Astrocyte of the spinal cord (primary cell): ENCODE data around the gene ARL17A.
"Not testable (repeated sequence)": the region's sequence is repeated elsewhere in the genome, so short reads cannot be mapped to it uniquely, and the experiment has no call there.

ENCODE experiments used
- DNase-seq: peaks from one replicate; pipeline ENCODE4 v3.0.0; 2011; ENCODE audit warnings: low read depth, low spot score
- H3K4me3 ChIP-seq: 2 replicates; pipeline ENCODE4 v1.5.1; 2011; ENCODE audit warnings: low read depth, mild to moderate bottlenecking, low read length, moderate library complexity
- in situ Hi-C: cut with HindIII; loops from 2 replicates; pipeline ENCODE4 v1.10.0; 2017; ENCODE audit warnings: low sequenced_read_pairs

ARL17A gene

DNA sequence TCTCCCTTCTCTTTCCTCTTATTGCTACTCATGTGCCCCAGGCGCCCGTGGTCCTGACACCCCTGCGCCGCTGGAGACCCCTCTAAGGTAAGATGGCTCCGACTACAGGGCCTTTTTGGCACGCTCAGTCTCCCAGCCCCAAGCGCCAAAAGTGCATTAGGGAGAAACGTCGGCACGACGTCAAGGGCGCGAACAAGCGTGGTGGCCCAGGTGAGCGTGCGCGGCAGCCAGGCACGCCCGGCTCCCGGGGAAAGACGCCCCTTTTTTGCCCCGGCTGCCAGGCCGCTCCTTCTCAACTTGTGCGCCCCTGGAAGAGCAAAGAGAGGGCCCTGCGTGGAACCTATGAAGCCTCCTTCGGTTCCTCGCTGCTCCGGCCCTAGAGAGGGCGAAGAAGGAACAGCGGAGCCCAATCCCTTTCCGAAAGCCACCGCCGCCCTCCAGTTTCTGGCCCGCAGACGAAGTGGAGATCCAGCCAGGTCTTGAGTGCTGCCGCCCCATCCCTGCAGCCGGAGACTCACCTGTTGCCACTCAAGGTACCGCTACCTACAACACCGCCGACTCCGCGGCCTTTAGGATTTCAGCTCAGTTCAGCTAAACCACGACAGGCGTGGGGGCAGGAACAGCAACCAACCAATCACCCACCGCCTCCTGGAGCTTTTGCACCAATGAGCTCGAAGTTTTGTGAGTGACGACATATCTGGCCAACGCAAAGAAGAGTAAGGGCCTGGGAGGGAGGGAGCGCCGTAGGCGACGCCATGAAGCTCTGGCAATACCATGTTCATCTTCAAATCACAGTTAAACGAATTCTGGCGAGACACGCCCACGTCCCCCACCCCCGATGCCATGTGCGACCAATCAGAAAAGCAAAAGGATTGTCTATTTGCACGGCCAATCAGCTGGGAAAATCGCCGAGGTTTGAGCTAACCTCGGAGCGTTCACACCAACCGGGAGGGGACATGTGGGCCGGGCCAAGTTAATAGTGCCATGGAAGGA, at the start of gene ARL17A:
Gene ARL17A (minus strand): TSS at position 609 of the 993 bp plus-strand sequence. CDS start 3,369 bp downstream, outside the sequence.
- in situ Hi-C loops, H3K4me3 ChIP-seq, DNase-seq: not testable (repeated sequence)

DNA sequence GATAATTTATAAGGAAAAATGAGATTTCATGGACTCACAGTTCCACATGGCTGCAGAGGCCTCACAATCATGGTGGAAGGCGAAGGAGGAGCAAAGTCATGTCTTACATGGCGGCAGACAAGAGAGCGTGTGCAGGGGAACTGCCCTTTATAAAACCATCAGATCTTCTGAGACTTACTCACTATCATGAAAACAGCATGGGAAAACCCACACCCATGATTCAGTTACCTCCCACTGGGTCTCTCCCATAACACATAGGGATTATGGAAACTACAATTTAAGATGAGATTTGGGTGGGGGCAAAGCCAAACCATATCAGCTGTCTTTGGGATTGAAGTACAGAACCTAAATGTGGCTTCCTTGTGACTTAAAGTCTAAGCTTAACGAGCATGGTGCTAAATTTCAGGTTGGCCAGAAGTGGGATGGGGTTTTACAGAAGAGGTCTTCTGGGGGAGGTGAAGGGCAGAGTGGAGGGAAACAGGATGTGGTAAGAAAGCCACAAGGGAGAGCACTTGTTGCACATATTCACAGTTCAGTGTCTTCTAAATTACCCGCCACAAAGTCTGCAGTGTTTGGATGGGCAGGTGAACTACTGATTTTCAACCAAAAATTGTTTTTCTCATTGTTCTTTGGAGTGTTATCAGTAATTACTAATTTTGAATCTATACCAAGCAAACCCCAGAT, 49.4 kb upstream of the ARL17A start:
- in situ Hi-C loops, DNase-seq: not testable (repeated sequence)

DNA sequence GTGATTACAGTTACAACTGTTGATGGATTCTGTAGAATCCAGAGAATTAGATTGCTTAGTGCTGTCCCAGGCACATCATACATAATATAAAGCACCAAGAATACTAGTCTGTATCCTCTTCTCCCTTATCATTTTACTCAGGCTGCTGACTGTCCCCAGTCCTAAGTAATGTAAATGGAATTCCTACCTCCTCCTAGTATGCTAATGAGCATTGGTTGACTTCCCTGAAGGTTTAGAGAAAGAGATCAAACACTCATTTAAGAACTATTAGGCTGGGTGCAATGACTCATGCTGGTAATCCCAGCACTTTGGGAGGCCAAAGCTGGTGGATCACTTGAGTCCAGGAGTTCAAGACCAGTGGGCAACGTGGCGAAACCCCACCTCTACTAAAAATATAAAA, 48.0 kb upstream of the ARL17A start:
- H3K4me3 ChIP-seq, in situ Hi-C loops, DNase-seq: not testable (repeated sequence)

More for the DNA sequence above, 49.4 kb upstream of the ARL17A start:
- H3K4me3 ChIP-seq = not testable (repeated sequence)

DNA sequence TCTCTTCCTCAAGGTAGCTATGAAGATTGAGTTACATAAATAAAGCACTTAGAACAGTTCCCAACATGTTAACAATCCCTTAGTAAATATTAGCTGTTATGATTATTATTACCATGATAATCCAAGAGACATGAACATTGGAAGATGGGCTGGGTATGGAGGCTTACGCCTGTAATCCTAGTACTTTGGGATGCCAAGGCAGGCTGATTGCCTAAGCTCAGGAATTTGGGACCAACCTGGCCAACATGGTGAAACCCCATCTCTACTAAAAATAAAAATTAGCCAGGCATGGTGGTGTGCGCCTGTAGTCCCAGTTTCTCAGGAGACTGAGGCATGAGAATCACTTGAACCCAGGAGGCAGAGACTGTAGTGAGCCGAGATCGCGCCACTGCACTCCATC, 45.2 kb upstream of the ARL17A start:
- in situ Hi-C loops, H3K4me3 ChIP-seq: not testable (repeated sequence)

DNA sequence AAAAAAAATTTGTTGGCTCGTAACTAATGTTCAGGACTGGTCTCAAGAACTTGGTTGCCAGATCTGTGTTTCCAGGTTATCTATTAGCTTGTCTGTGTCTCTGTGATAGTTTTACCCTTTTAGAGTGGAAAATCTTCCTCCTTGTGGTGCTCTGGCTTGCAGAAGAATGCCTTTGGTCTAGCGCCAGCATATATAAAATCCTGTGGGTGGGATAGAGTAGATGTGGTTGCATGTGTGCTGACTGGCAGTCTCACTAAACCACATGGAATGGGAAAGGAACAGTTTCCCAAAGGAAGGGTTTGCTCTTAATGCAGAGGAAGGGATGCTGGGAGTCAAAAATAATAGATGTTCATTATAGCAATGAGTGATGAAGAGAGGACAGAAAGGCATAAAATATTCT, 44.3 kb upstream of the ARL17A start:
- in situ Hi-C loops, DNase-seq, H3K4me3 ChIP-seq: not testable (repeated sequence)

More for the DNA sequence above, 45.2 kb upstream of the ARL17A start:
- not testable (repeated sequence) for DNase-seq

DNA sequence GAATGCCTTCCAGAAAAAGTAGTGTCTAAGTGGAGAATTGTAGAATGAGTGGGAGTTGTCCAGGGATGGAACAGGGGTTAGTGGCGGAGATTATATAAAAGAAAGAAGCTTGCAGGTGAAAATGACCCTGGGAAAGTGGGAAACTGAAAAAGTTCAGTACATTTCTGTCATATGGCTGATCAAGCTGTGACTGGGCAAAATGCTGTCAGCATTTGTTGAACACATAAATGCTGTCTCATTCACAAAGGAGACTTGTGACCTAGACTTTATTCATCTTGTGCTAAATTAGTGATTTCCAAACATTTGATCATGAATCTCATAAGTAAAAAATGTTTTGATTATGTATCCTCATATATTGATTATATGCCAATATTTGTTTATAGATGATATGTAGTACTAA, 39.5 kb upstream of the ARL17A start:
- in situ Hi-C loops, DNase-seq, H3K4me3 ChIP-seq: not testable (repeated sequence)

DNA sequence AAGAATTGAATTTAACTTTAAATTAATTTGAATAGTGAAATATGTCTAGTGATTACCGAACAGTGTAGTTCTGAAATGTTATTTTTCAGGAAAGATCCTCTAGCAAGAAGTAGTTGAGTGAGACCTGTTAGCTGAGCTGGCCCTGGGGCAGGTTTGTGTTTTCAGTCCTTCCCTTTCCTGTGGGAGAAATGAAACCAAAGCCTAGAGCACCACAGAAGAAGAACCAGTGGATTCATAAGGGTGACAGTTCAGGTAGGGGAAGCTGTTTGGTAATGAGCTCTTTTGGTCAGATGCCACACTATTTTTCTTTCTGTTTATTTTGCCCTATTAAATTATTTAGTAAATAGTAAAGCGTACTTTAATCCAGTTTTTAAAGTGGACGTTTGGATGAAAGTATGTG, 37.6 kb upstream of the ARL17A start:
- DNase-seq, in situ Hi-C loops: not testable (repeated sequence)

DNA sequence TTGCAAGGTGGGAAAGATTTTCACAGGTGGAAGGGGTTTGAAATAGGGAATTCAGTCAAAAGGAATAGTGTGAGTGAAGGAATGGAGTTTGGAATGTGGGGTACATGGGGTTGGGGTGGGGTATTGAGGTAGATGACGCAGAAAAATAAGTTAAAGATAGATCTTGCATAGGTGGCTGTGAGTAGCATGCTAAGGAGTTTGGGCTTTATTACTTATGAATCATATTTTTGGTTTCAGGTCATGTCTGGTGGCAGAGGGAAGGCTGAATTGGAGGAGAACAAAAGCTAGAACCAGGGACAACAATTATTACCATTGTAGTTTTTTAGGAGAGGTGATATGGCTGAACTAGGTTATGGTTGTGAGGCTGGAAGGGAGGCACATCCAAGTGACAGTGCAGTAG, 34.4 kb upstream of the ARL17A start:
- H3K4me3 ChIP-seq, DNase-seq, in situ Hi-C loops: not testable (repeated sequence)

More for the DNA sequence above, 37.6 kb upstream of the ARL17A start:
- H3K4me3 ChIP-seq = not testable (repeated sequence)

DNA sequence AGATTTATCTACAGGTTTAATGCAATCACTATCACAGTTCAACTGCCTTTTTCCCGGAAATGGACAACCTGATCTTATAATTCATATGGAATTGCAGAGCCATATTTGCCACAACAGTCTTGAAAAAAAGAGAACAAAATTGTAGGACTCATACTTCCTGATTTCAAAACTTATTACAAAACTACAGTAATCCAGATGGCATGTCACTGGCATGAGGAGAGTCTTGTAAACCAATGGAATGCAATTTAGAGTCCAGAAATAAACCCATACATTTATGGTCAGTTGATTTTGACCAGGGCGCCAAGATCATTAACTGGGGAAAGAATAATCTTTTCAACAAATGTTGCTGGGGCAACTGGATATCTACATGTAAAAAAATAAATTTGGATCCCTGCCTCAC, 31.8 kb upstream of the ARL17A start:
- DNase-seq, H3K4me3 ChIP-seq, in situ Hi-C loops: not testable (repeated sequence)

DNA sequence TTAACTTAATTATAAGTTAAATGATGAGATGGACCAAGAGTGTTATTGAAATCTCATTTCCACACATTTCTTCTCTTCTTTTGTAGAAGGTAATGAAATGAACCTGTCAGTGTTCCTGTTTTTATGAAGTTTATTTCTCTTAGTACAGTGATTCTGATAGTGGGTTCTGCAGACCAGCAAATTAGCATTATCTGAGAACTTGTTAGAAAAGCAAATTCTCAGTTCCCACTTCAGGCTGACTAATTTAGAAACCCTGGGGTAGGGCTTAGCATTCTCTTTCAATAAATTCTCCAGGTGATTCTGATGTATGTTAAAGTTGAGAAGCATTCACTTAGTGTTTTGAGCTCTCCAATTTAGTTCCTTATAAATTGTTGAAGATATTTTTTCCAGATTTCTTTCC, 23.6 kb upstream of the ARL17A start:
- DNase-seq, in situ Hi-C loops, H3K4me3 ChIP-seq: not testable (repeated sequence)

DNA sequence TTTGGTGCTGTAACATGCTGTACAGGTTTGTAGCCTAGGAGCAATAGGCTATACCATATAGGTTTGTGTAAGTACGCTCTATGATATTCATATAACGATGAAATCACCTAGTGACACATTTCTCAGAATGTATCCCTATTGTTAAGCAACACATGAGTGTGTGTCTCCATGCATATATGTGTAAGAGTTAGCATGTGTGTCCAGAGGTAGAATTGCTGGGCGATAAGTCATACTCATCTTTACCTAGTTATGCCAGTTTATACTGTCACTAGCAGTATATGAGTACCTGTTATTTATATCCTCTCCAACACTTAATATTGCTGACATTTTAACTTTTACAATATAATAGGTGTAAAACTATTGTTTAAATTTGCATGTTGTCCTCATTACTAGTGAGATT, 21.3 kb upstream of the ARL17A start:
- DNase-seq, H3K4me3 ChIP-seq, in situ Hi-C loops: not testable (repeated sequence)

DNA sequence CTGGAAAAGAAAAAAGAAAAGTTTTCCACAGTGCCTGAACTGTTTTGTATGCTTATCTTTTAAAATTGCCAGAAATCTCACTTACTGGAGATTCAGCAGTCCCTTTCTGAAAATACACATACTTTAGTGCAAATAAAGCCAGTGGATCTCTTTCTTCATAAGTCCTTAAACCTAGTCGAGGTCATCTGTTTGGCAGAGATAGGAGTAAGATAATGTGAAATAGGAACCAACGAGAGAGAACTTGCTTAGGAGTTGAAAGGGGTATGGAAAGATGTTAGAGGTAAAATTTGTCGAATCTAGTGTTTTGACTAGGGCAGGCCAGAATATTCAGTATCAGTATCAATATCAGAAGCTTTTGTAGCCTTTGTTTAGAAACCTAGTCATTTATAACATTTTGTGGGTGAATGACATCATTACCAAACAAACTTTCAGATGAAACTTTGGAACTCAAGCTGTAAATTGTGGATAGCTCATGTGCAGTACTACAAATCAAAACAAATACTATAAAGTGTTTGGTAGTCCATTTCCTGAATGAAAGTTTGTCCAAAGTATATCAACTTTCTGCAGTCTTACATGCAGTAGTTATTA, 18.9 kb upstream of the ARL17A start:
- in situ Hi-C loops, DNase-seq, H3K4me3 ChIP-seq: not testable (repeated sequence)

DNA sequence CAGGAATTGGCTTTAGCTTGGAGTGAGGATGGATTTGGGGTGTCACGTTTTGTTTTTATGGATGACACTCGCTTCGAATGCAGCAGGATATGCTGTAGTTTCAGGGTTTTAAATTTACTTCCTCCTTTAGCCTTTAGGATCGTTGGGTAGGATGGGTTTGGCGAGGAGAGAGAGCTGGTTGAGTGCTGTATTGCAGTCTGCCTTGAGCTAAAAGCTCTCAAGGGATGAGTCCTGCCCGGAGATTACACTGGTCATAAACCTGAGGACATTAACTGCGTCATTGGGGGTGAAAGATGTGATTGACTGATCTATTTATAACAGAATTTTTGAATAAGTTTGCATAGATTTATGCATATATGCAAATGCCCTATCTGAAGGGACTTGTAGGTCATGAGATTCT, 11.8 kb upstream of the ARL17A start:
- in situ Hi-C loops, DNase-seq, H3K4me3 ChIP-seq: not testable (repeated sequence)

DNA sequence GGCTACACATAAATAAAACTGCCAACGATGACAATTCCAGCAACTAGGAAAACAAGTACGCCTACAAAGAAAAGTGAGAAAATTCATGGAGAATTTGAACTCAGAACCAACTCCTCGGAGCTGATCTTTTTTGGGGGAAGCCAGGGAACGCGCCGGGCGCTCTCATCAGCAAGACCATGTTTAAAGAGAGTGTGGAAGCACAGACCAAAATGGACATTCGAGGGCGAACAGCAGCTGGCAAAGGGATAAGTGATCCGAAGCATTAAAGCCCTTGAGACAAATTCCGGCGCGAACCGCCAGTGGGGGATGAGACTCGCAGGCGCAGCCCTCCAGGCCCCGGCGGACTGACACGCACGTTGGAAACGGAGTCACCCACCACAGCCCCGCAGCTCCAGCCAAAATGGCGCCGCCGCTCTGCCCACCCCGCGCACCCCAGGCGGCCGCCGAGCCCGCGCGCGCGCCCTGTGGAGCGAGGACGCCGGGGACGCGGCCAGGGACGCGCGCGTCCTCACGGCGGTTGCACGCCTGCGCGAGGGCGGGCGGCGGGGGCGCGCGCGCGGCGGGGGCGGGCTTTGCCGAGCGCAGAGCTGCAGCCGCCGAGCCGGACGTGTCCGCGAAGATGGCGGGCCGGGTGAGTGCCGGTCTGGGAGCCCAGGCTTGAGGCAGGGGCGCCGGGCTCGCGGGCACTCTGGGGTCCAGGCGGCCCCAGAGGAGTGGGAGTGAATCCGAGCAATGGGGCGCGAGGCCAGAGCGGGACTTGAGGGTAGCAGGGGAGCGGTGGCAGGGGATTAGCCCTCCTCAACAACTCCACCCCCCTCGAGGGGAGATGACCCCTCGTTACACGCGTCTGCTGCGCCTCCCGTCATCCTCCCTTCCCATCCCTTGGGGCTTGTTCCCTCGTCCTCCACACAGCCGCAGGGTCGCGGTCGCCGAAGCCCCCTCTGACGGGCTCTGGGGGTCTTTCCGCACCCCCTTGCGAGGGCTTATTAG, 11.0 kb upstream of the ARL17A start, which contains the start of gene NSF:
Gene NSF (plus strand): TSS at position 513 of the 990 bp plus-strand sequence. CDS start 107 bp downstream, at position 620.
- H3K4me3 ChIP-seq, DNase-seq, in situ Hi-C loops: not testable (repeated sequence)

DNA sequence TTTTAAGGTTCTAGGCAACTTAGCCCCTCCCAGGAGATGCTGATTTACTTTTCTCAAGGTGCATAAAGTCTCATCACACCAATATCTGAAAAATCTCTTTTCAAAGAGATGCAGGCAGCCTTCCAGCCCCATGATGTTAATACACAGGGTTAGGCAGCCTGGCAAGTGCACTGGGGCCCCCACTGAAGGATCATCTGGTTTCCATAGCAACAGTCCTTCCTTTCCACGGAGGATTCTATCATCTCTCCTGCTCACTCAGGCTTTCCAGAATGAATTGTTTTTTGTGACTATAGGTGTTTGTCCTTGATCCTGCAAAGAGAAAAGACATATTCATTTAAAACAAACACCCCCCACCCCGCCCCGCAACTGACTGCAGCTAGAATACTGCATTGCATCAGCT, 6.0 kb upstream of the ARL17A start:
- H3K4me3 ChIP-seq, in situ Hi-C loops, DNase-seq: not testable (repeated sequence)

DNA sequence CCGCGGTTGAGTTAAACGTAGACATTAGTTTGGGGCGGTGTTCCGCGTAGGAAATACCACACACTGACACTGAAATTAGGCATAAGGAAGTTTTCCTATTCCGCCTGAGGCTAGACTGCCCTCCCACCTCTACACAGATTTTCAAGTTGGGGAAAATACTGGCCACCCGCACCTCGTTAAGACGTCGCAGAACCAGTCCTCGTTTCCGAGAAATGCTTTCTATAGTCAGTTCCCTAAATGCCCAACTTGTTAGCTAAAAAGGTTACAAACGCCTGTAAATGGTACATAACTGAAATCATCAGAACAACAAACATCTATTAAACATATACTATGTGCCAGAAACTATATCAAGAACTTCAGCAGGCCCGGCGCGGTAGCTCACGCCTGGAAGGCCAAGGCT, 591 bp upstream of the ARL17A start:
- in situ Hi-C loops, DNase-seq, H3K4me3 ChIP-seq: not testable (repeated sequence)
